ENCODE data around the gene EPHB6.

EPHB6 gene

DNA sequence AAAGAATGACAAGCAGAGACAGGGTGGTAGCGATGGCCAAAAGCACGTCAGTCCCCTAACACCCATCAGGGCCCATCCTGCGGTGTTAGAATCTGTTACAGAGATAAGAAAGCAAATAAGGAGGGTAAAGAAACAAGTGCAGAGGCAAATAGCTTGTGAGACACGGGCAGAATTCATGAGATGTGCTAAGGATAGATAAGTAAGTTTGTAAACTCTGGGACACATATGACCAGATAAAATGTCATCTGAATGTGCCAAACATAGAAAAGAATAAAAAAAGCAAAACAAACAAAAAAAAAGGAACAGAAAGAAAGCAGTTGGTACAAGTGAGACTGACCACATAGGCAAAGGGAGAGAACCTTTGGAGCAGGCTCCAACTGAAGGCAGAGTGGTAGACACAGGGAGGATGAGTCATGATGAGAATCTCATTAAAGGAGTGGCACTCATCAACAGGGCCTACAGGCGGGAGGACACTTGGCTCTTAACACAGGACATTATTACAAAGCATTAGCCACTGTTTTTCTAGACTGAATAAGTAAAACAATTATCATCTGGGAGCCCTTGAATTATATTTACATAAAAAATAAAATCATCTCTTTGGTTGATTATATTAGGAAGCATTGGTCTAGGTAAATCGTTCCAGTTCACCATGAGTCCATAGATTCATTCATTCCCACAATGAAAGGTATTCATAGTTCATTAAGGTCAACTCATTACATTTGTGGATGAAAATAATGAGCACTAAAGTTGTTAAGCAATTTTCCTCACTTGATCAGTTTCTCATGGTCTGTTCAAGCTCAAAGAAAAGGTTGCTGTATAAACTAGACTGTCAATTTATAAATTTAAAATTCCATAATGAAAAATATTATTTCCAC lies 21.5 kb upstream of the EPHB6 start:
- DNase-seq (ENCODE audit: low read depth in 2 of 2): no peak

DNA sequence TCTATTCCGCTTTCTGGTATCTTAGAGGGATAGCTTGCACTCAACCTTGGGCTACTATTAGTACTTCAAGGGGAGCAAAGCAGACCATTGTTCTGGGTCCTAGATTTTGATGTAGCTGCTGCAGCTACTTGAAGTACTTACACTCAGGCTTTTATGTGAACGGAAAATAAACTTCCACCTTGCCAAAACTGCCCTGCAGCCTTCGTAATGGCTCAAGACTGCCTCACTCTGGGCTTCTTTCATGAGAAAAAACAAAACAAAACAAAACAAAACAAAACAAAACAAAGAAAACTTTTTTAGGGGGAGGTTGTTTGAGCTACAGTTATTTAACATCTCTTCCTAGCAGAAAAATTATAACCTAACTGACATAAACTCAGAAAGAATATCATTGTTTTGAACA lies 19.4 kb upstream of the EPHB6 start:
- no peak for DNase-seq (ENCODE audit: low read depth in 2 of 2)

GRCh38 chr7:142836426-142836825 lies 18.4 kb upstream of the EPHB6 start:
- no peak for DNase-seq (ENCODE audit: low read depth in 2 of 2)

DNA sequence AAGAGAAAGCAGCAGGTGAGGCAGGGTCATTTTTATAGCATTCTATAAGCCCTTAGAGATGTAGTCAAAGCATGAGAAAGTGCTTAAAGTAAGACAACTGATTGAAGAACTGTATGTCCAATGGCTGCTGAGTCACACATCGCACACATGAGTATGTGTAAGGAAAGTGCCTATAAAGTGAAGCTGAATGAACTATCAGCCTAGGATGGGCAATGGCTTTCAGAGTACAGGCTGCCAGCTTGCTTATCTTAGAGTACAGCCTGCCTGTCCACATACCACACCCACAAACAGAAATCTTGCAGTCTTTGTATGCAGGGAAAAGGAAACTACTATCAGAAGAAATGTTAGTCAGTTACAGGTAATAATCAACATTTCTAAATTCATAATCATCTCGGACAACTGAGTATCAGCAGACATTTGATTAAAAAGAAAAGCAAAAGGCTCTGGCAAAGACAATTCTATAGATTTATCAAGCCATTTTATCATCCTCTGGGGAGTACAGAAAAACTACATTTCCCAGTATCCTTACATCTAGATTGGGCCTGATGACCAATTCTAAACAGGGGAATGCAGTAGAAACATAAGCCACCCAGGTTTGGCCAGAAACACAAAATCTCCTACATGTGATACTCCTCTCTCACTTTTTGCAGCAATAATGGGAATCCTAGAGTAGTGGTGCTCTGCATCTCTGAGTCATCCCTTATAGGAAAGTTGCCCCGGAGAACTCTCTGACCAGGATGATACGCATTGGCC lies 16.2 kb upstream of the EPHB6 start:
- no peak for DNase-seq (ENCODE audit: low read depth in 2 of 2)

GRCh38 chr7:142842251-142842766 lies 12.6 kb upstream of the EPHB6 start:
- DNase-seq (ENCODE audit: low read depth in 2 of 2): no peak

DNA sequence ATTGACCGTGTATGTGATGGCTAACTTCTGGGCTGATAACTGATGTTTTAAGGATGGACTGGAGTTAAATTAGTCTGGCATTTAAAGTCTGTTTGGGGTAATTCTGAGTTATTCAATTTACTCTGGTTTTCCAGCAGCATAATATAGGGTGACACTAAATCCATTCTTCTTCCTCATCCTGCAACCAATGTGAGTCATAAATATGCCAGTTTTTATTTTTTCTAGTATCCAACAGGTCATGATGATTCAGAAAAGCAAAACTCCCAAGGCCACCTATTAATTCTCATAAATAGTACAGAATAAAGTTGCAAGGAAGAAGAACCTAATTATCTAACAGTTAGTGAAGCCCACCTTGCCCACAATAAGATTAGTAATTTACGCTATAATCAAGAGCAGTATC lies 7.5 kb upstream of the EPHB6 start:
- no peak for DNase-seq (ENCODE audit: low read depth in 2 of 2)

- no peak for DNase-seq (ENCODE audit: low read depth in 2 of 2)
Measured at GRCh38 chr7:142851269-142851668, 3.6 kb upstream of the EPHB6 start.

GRCh38 chr7:142851919-142852318 lies 3.0 kb upstream of the EPHB6 start:
- no peak for DNase-seq (ENCODE audit: low read depth in 2 of 2)

GRCh38 chr7:142853739-142854371 lies 1.0 kb upstream of the EPHB6 start:
- DNase-seq (ENCODE audit: low read depth in 2 of 2): peak; percentile 56 to 58

DNA sequence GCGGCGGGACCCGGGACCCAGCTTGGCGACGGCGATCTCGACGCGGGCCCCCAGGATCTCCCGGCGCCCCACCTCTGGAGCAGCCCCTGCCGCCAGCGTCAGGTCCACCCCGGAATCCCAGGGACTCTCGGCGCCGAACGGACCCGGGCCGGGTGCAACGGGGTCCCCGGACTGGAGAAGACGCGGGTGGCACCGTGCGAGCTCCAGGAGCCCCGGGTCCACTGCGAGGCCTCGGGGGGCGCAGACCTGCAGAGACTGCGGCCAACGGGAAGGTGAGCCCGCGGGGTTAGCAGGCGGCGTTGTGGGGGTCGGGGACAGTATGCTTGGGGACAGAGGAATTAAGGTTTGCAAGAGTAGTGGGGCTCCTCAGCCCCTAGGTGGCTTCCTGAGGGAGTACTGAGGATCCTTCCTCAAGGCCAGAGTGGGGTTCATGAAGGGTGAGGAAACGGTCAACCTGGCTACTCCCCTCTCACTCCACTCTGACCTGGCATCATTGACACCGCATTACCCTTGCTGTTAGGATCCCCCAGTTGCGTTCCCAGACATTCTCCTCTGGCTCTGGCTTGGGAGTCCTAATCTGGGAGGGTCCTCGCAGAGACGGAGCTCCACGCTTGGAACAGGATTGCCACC lies 353 bp downstream of the EPHB6 start:
- DNase-seq (ENCODE audit: low read depth in 2 of 2): no peak

DNA sequence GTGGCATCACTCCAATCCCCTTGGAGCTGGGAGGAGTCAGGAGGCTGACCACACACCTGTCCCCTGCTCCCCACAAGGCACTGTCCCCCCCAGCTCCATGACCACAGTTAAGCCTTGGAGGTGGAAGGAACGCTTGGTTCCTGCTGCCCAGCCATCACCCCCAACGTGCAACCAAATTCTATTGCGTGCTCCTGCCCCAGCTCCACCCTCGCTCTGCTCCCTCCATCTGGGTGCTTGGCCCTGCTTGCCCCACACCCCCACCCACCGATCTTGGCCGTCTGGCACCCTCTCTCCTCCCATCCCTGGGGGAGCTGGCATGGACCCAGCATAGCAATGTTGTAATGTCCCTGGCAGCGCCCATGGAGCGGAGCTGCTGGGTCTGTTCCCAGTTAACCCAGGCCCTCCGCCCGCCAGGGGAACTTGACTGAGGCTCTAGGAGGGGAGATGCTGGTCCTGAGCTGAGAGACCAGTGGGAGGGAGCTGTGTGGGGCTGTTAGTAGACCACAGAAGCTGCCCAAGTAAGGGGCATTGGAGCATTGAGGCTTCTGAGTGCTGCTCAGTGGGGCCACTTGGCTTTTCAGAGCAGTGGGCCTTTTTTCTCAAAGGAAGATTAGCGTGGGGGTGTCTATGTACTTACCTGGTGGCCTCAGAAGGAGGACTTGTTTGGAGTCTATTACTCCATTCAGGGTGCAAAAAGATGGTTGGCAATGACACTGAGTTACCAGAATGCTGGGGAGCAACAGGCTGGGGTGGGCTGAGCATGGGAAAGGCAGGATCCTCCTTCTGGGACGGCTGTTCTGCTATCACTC lies 1.1 kb downstream of the EPHB6 start:
- DNase-seq (ENCODE audit: low read depth in 2 of 2): no peak

DNA sequence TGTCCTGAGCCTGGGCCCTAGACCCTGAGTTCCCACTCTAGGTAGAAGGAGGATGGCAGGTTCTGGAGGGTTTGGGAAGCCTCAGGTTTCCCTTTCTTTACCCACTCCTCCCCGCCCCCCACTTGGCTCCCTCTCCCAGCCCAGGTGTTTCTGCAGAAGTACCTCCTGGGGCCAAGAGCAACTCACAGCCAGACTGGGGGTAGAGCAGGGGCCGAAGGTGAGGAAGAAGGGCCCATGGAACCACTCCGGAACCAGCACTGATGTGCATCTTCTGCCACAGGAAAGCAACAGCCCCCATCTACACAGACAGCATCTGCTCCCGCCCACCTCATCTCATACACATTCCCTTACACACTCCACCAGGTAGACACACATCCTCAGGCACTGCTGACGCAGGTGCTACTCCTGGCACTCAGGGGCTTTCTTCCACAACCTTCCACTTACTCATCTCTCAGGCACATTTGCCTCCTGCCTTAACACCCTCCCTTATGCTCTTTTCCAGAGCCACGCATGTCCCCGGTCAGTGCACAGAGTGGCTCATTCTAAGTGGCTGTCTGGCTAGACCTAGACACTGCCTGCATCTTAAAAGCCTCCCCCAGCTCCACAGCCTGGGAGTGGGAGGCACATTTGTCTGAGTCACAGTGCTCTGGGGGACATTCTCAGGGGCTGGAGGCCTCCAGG lies 1.8 kb downstream of the EPHB6 start:
- no peak for DNase-seq (ENCODE audit: low read depth in 2 of 2)

DNA sequence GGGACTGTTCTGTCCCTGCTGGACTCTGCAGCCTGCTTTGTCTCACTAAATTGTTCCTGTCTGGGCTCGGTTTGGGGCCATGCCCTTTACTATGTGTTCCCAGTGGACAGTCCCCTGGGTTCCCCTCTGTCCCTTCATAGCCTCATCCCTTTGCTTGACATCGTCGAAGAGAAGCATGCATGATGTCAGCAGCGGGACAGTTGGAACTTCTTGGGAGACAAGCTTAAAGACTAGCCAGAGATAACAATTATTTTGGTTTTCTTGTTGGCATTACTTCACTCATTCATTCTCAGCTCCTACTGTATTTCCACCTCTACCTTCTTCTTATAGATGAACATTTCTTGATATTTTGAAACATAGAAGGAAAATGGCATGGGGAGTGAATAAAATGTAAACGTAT lies 2.7 kb downstream of the EPHB6 start:
- DNase-seq (ENCODE audit: low read depth in 2 of 2): no peak

DNA sequence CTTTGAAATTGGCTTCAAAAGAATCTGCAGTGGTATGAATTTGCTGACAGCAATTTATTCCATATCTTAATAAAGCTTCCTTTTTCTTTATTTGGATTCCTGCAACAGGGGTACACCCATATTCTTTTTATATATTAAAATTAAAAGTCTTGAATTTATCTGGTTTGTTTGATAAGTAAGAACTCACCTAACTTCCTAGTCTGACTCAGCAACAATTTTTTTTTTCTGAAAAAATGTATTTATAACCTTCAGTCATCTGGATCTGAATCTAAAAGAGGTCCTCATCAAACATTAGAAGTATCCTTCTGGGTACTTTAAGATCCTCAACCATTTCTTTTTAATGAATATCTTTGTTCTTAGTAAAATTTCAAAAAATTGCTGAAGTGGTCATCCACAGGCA lies 4.5 kb downstream of the EPHB6 start:
- DNase-seq (ENCODE audit: low read depth in 2 of 2): no peak

GRCh38 chr7:142859829-142860228 lies 5.0 kb downstream of the EPHB6 start:
- DNase-seq (ENCODE audit: low read depth in 2 of 2): no peak

GRCh38 chr7:142860968-142861367 lies 6.1 kb downstream of the EPHB6 start:
- no peak for DNase-seq (ENCODE audit: low read depth in 2 of 2)

DNA sequence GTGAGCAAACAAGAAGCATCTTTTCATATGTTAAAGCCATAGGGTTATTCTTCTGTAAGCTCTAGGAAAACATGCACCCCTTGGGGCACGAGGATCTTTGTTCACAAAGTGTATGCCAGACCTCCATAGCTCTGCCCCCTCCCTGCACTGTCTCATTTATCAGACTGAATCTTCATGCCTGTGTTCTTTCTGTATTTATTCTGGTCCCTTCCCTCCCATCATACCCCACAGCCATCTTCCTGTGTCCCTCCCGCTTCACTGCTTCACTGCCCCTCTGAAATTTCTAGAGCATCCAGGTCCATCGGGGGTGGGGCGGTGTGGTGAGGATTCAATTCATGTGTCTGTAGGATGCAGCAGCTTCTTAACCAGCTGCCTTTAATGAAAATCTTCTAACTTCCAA lies 7.5 kb downstream of the EPHB6 start:
- DNase-seq (ENCODE audit: low read depth in 2 of 2): no peak

- DNase-seq (ENCODE audit: low read depth in 2 of 2): no peak
Measured at GRCh38 chr7:142862786-142863400, 8.0 kb downstream of the EPHB6 start.

GRCh38 chr7:142863891-142864685 lies 9.2 kb downstream of the EPHB6 start:
- DNase-seq (ENCODE audit: low read depth in 2 of 2): no peak
